Mucosa of descending colon (tissue), 3 donors: ENCODE results near the gene EFNA5. TPM values are rescaled to one million over a fixed set of nuclear protein-coding genes. Genes with fewer than 3 reads are reported as not detected.

Experiments used
- ATAC-seq: fragments of 200-7000 bp; cut with Tn5 transposase; one replicate; pipeline ENCODE4 v1.9.1; 2020; ENCODE audit warnings: mild to moderate bottlenecking, moderate library complexity
- DNase-seq, 3 donors: peaks; one replicate each; pipeline ENCODE4 v3.0.0-alpha.2; 2020
- H3K36me3 ChIP-seq: fragments of 200-600 bp; one replicate; pipeline ENCODE4 v1.8.0; 2021; ENCODE audit warnings: low read depth, mild to moderate bottlenecking
- H3K4me1 ChIP-seq: fragments of 200-600 bp; one replicate; pipeline ENCODE4 v1.8.0; 2021; ENCODE audit warnings: low read depth, mild to moderate bottlenecking
- H3K4me3 ChIP-seq: fragments of 200-600 bp; one replicate; pipeline ENCODE4 v1.8.0; 2021; ENCODE audit warnings: mild to moderate bottlenecking
- H3K9me3 ChIP-seq: fragments of 200-600 bp; one replicate; pipeline ENCODE4 v1.8.0; 2021; ENCODE audit warnings: mild to moderate bottlenecking
- CTCF ChIP-seq: fragments of 200-600 bp; IDR thresholded peaks from one replicate; pipeline ENCODE4 v1.8.0; 2022; ENCODE audit warnings: antibody characterized with exemption, mild to moderate bottlenecking
- intact Hi-C, 2 donors: fragments of 100-400 bp; cut with DNase I in 1 of 2; cut with micrococcal nuclease in 1 of 2; formaldehyde crosslinking; loops; one replicate each; pipeline versions ENCODE4 v1.11.0 to v1.11.1; 2022; cut with DNase I, micrococcal nuclease
- total RNA-seq, 3 donors: library from RNA; stranded (reverse); fragmentation: NEBNext Ultra II Directional in 2 of 3; extraction: Animal tissue kit (Norgen Biotek cat#: 25700) in 2 of 3; gene quantifications; one replicate each; pipeline versions ENCODE4 v1.2.1 to v1.2.4, GENCODE V29; 2021 to 2023
- donor health status: DM: no; HTN: no; CAD: no; lungs with moderate emphysema.
- donor health status: DM: no; HTN: no; CAD: no.
- donor health status: DM: no; HTN: yes; CAD: no.

EFNA5 gene
- total RNA-seq, 3 donors from 2014 or later = 12.7 to 14.4 (median 14.3) TPM

- intact Hi-C loops = no loop called here
- ATAC-seq (peak; percentile 9), DNase-seq (no peak)
- TF ChIP-seq CTCF = no peak
- no peak overlapping the region for H3K4me3 ChIP-seq
- H3K36me3 ChIP-seq = no peaks in the 10 kb centered on the region
- no peaks in the 10 kb centered on the region for H3K9me3 ChIP-seq
- H3K4me1 ChIP-seq = no peaks in the 10 kb centered on the region
Observed at GRCh38 chr5:107652839-107653607, 17.7 kb downstream of the EFNA5 start.

- no peak for ATAC-seq
- no peaks in the 10 kb centered on the region for H3K9me3 ChIP-seq
- no peaks in the 10 kb centered on the region for H3K36me3 ChIP-seq
- H3K4me3 ChIP-seq = no peak overlapping the region
- H3K4me1 ChIP-seq = no peaks in the 10 kb centered on the region
- no peak for TF ChIP-seq CTCF
- no peak for DNase-seq
- intact Hi-C loops = no loop called here
Observed at GRCh38 chr5:107652408-107652807, 18.3 kb downstream of the EFNA5 start.

GRCh38 chr5:107651325-107651724 is 19.4 kb downstream of the EFNA5 start:
- Histone ChIP-seq H3K36me3 (no peaks in the 10 kb centered on the region), H3K4me1 (no peaks in the 10 kb centered on the region), H3K4me3 (no peak overlapping the region), H3K9me3 (no peaks in the 10 kb centered on the region)
- intact Hi-C loops = no loop called here
- ATAC-seq = no peak
- no peak for DNase-seq
- TF ChIP-seq CTCF = no peak

- no peaks in the 10 kb centered on the region for H3K36me3 ChIP-seq
- intact Hi-C loops = no loop called here
- H3K4me1 ChIP-seq = no peaks in the 10 kb centered on the region
- no peaks in the 10 kb centered on the region for H3K9me3 ChIP-seq
- ATAC-seq (no peak), DNase-seq (no peak)
- no peak overlapping the region for H3K4me3 ChIP-seq
- TF ChIP-seq CTCF = no peak
Observed at GRCh38 chr5:107646418-107646817, 24.3 kb downstream of the EFNA5 start.

GRCh38 chr5:107640568-107640967 is 30.2 kb downstream of the EFNA5 start:
- Histone ChIP-seq H3K4me3 (no peak overlapping the region), H3K36me3 (no peaks in the 10 kb centered on the region), H3K4me1 (no peaks in the 10 kb centered on the region), H3K9me3 (no peaks in the 10 kb centered on the region)
- DNase-seq = no peak
- intact Hi-C loops = no loop called here
- no peak for ATAC-seq
- no peak for TF ChIP-seq CTCF
